Peyer's patch (tissue), 4 donors: ENCODE data around the gene GRAMD4. TPM values are rescaled to one million over a fixed set of nuclear protein-coding genes. Genes with fewer than 3 reads are reported as not detected.

Source experiments
- DNase-seq, 3 donors: peaks; one replicate each; pipeline ENCODE4 v3.0.0-alpha.2; 2017 to 2019
- H3K27ac ChIP-seq, 4 donors: fragments of 200-600 bp; sonication (generic); one replicate each; pipeline ENCODE4 v1.5.1; 2016 to 2019
- H3K27me3 ChIP-seq, 2 donors: fragments of 200-600 bp; sonication (generic); one replicate each; pipeline ENCODE4 v1.5.1; 2019
- H3K36me3 ChIP-seq, 3 donors: fragments of 200-600 bp; sonication (generic); one replicate each; pipeline ENCODE4 v1.5.1; 2016 to 2019
- H3K4me1 ChIP-seq, 4 donors: fragments of 200-600 bp; sonication (generic); one replicate each; pipeline ENCODE4 v1.5.1; 2016 to 2019
- H3K4me3 ChIP-seq, 4 donors: fragments of 200-600 bp; sonication (generic); 1 replicate in 3 of 4; 2 replicates in 1 of 4; pipeline ENCODE4 v1.5.1; 2016 to 2019; ENCODE audit warnings: mild to moderate bottlenecking in 1 of 4
- H3K9me3 ChIP-seq, 4 donors: fragments of 200-600 bp; sonication (generic); one replicate each; pipeline ENCODE4 v1.5.1; 2016 to 2019; ENCODE audit warnings: mild to moderate bottlenecking in 1 of 4
- CTCF ChIP-seq, 6 experiments: fragments of 450-650 bp in 4 of 6; fragments of 200-600 bp in 2 of 6; sonication (generic) in 1 of 6; IDR thresholded peaks; one replicate each; pipeline ENCODE4 v1.5.1; 2017 to 2019; ENCODE audit warnings: antibody characterized with exemption in 6 of 6, mild to moderate bottlenecking in 3 of 6, moderate library complexity in 1 of 6
- POLR2A ChIP-seq, 2 donors: fragments of 450-650 bp; IDR thresholded peaks; one replicate each; pipeline ENCODE4 v1.5.1; 2017; ENCODE audit warnings: antibody characterized with exemption in 2 of 2, mild to moderate bottlenecking in 2 of 2, moderate library complexity in 2 of 2
- total RNA-seq, 4 donors: library from RNA; depleted of rRNA; stranded (reverse); fragments of >200 nt; gene quantifications; one replicate each; pipeline ENCODE4 v1.1.0, GENCODE V29; 2016

Gene GRAMD4
- total RNA-seq, 4 donors from 2014 or later, result 98.2 to 428 (median 422) TPM

GRCh38 chr22:46625843-46626349, 5.7 kb downstream of the GRAMD4 start:
- no peak for DNase-seq
- H3K4me3 ChIP-seq, result no peak overlapping the region
- no peak overlapping the region for H3K27ac ChIP-seq
- no peaks in the 10 kb centered on the region for H3K27me3 ChIP-seq
- peaks cover 0 to 28% (median 0%) of the 10 kb centered on the region in 3 donors for H3K36me3 ChIP-seq
- TF ChIP-seq POLR2A (IDR thresholded peaks at IDR 0.05) (no peak), CTCF (IDR thresholded peaks at IDR 0.05) (no peak)
- H3K9me3 ChIP-seq, result no peaks in the 10 kb centered on the region
- H3K4me1 ChIP-seq, result peaks cover 0 to 2% (median 0%) of the 10 kb centered on the region in 4 donors

- TF ChIP-seq CTCF (IDR thresholded peaks at IDR 0.05) (no peak), POLR2A (IDR thresholded peaks at IDR 0.05) (no peak)
- Histone ChIP-seq H3K4me1 (no peaks in the 10 kb centered on the region), H3K4me3 (no peak overlapping the region), H3K36me3 (peaks cover 0 to 31% (median 0%) of the 10 kb centered on the region in 3 donors), H3K27me3 (no peaks in the 10 kb centered on the region), H3K27ac (no peak overlapping the region), H3K9me3 (no peaks in the 10 kb centered on the region)
- DNase-seq, result no peak
These were observed 6.2 kb downstream of the GRAMD4 start for GRCh38 chr22:46626356-46626755.

- peaks cover 0 to 31% (median 0%) of the 10 kb centered on the region in 3 donors for H3K36me3 ChIP-seq
- TF ChIP-seq CTCF (IDR thresholded peaks at IDR 0.05) (no peak), POLR2A (IDR thresholded peaks at IDR 0.05) (no peak)
- no peak overlapping the region for H3K4me3 ChIP-seq
- no peaks in the 10 kb centered on the region for H3K27me3 ChIP-seq
- no peak overlapping the region for H3K27ac ChIP-seq
- H3K9me3 ChIP-seq, result no peaks in the 10 kb centered on the region
- no peaks in the 10 kb centered on the region for H3K4me1 ChIP-seq
- DNase-seq, result no peak
These were observed 7.0 kb downstream of the GRAMD4 start for GRCh38 chr22:46626911-46627805.

GRCh38 chr22:46627806-46628482, 7.8 kb downstream of the GRAMD4 start:
- Histone ChIP-seq H3K36me3 (peaks cover 0 to 31% (median 0%) of the 10 kb centered on the region in 3 donors), H3K9me3 (no peaks in the 10 kb centered on the region), H3K4me1 (no peaks in the 10 kb centered on the region), H3K27me3 (no peaks in the 10 kb centered on the region), H3K4me3 (no peak overlapping the region), H3K27ac (no peak overlapping the region)
- DNase-seq, result no peak
- no peak for TF ChIP-seq CTCF (IDR thresholded peaks at IDR 0.05)
- no peak for TF ChIP-seq POLR2A (IDR thresholded peaks at IDR 0.05)

- H3K36me3 ChIP-seq, result peaks cover 0 to 31% (median 0%) of the 10 kb centered on the region in 3 donors
These were observed 8.6 kb downstream of the GRAMD4 start for GRCh38 chr22:46628756-46629155.

More at GRCh38 chr22:46628756-46629155, 8.6 kb downstream of the GRAMD4 start:
- Histone ChIP-seq H3K27ac (no peak overlapping the region), H3K4me3 (no peak overlapping the region), H3K4me1 (peaks cover 0 to 3% (median 0%) of the 10 kb centered on the region in 4 donors), H3K9me3 (no peaks in the 10 kb centered on the region), H3K27me3 (no peaks in the 10 kb centered on the region)
- TF ChIP-seq POLR2A (IDR thresholded peaks at IDR 0.05) (no peak), CTCF (IDR thresholded peaks at IDR 0.05) (no peak)
- DNase-seq, result no peak
